Neutrophil (primary cell): ENCODE measurements around the gene PKIG.

Experiments used
- H3K27ac ChIP-seq: fragments of 200-600 bp; sonication (generic); 2 replicates; pipeline ENCODE4 v1.5.1; 2016; ENCODE audit warnings: mild to moderate bottlenecking, moderate library complexity
- H3K27me3 ChIP-seq: fragments of 200-600 bp; sonication (generic); 2 replicates; pipeline ENCODE4 v1.6.0; 2016; ENCODE audit warnings: mild to moderate bottlenecking
- H3K36me3 ChIP-seq: fragments of 200-600 bp; sonication (generic); 2 replicates; pipeline ENCODE4 v1.5.1; 2017
- H3K4me1 ChIP-seq, 2 experiments: fragments of 200-600 bp in 1 of 2; sonication (generic) in 1 of 2; 1 replicate in 1 of 2; 2 replicates in 1 of 2; pipeline versions ENCODE4 v1.5.1 to v1.6.1; 2013 to 2016; ENCODE audit warnings: low read depth in 1 of 2, low read length in 1 of 2, mild to moderate bottlenecking in 1 of 2, moderate library complexity in 1 of 2; ENCODE audit not compliant: control insufficient read depth in 1 of 2, insufficient read depth in 1 of 2
- H3K4me3 ChIP-seq, 2 experiments: fragments of 200-600 bp in 1 of 2; sonication (generic) in 1 of 2; 1 replicate in 1 of 2; 2 replicates in 1 of 2; pipeline ENCODE4 v1.5.1; 2013 to 2016; ENCODE audit warnings: low read depth in 1 of 2, low read length in 1 of 2, mild to moderate bottlenecking in 1 of 2, moderate library complexity in 1 of 2
- H3K9me3 ChIP-seq: fragments of 200-600 bp; sonication (generic); 2 replicates; pipeline ENCODE4 v1.5.1; 2016
- CTCF ChIP-seq: fragments of 200-600 bp; sonication (generic); IDR thresholded peaks from 2 replicates; pipeline ENCODE4 v1.5.1; 2016; ENCODE audit warnings: antibody characterized with exemption

PKIG gene

GRCh38 chr20:44660581-44660980 lies 78.2 kb downstream of the PKIG start:
- Histone ChIP-seq H3K4me3 (no peak overlapping the region), H3K36me3 (no peaks in the 10 kb centered on the region), H3K27ac (no peak overlapping the region), H3K9me3 (no peaks in the 10 kb centered on the region), H3K4me1 (peaks cover 0 to 6% of the 10 kb centered on the region in 2 experiments), H3K27me3 (no peaks in the 10 kb centered on the region)
- TF ChIP-seq CTCF, result no peak

- Histone ChIP-seq H3K4me3 (no peak overlapping the region), H3K36me3 (no peaks in the 10 kb centered on the region), H3K27ac (no peak overlapping the region), H3K27me3 (no peaks in the 10 kb centered on the region), H3K9me3 (no peaks in the 10 kb centered on the region), H3K4me1 (peaks cover 0 to 6% of the 10 kb centered on the region in 2 experiments)
- no peak for TF ChIP-seq CTCF
Observed at GRCh38 chr20:44662261-44662660, 79.9 kb downstream of the PKIG start.

- no peak overlapping the region for H3K27ac ChIP-seq
- peaks cover 0 to 6% of the 10 kb centered on the region in 2 experiments for H3K4me1 ChIP-seq
- H3K36me3 ChIP-seq, result no peaks in the 10 kb centered on the region
- TF ChIP-seq CTCF, result no peak
- H3K27me3 ChIP-seq, result no peaks in the 10 kb centered on the region
- no peak overlapping the region for H3K4me3 ChIP-seq
- H3K9me3 ChIP-seq, result no peaks in the 10 kb centered on the region
Observed at GRCh38 chr20:44664131-44664530, 81.8 kb downstream of the PKIG start.

GRCh38 chr20:44666066-44666465 lies 83.7 kb downstream of the PKIG start:
- Histone ChIP-seq H3K27ac (no peak overlapping the region), H3K4me3 (no peak overlapping the region), H3K4me1 (peaks cover 0 to 6% of the 10 kb centered on the region in 2 experiments), H3K27me3 (no peaks in the 10 kb centered on the region), H3K36me3 (no peaks in the 10 kb centered on the region), H3K9me3 (no peaks in the 10 kb centered on the region)
- no peak for TF ChIP-seq CTCF
